Activated CD8-positive, alpha-beta memory T cell treated with anti-CD3 and anti-CD28 coated beads, Interleukin-2, amount 50 U/mL, for 24 hours (primary cell): ENCODE measurements around the gene HNRNPM.
A peak's percentile ranks its signal among the peaks of the same experiment; 100 is the strongest.
"Not testable (repeated sequence)": the region's sequence is repeated elsewhere in the genome, so short reads cannot be mapped to it uniquely, and the experiment has no call there.

Experiments
- DNase-seq: peaks from one replicate; pipeline ENCODE4 v3.0.0-alpha.2; 2020; ENCODE audit errors: extremely low read depth

Gene HNRNPM

GRCh38 chr19:8444677-8445487, at the start of gene HNRNPM:
HNRNPM (plus strand) TSS chr19:8444975; CDS start chr19:8444999, 24 bp downstream.
- peak; percentile 100 for DNase-seq

GRCh38 chr19:8395621-8396082, 49.1 kb upstream of the HNRNPM start:
- no peak for DNase-seq

DNA sequence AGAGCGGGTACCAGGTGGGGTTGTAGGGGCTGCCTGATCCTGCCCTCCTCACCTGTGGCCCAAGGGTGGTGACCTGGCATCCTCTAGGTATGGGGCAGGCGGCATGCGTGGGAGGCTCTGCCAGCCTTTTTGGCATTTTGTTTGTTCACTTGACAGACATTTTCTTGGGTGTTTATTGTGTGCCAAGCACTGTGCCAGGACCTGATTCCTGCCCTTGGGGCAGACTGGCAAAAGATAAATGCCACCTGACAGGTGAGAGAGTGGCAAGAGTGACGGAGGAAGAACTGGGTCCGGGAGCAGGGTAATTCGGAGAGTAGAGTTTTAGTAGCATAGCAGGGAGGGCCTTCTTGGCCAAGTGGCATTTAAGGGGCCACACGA, 48.6 kb upstream of the HNRNPM start:
- no peak for DNase-seq

GRCh38 chr19:8396563-8397203, 48.1 kb upstream of the HNRNPM start:
- peak; percentile 31 for DNase-seq

- DNase-seq: no peak
Measured at GRCh38 chr19:8397271-8397670, 47.5 kb upstream of the HNRNPM start.

DNA sequence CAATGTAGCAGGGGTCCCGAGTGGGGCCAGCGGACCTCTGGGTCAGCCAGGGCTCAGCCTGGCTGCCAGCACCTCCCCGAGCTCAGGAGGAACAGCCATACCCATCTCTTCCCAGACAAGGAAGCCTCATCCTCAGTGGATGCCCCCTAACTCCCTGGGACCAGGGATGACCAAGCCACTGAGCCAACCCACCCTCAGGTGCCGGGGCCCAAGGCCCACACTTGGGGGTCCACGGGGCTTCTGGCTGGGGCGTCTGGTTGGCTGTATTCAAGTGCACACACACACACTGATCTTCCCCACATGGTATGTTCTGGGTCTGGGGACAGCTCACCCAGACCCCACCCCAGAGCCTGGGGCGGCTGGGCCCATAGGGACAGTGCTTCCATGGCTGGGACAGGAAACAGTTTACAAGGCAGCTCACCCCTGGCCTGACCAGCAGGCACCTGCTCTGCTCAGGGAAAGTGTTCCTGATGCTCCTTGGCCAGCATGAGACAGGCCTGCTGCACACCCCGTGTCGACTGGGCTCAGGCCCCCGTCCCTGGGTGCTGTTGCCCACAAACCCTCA, 46.9 kb upstream of the HNRNPM start:
- no peak for DNase-seq

DNA sequence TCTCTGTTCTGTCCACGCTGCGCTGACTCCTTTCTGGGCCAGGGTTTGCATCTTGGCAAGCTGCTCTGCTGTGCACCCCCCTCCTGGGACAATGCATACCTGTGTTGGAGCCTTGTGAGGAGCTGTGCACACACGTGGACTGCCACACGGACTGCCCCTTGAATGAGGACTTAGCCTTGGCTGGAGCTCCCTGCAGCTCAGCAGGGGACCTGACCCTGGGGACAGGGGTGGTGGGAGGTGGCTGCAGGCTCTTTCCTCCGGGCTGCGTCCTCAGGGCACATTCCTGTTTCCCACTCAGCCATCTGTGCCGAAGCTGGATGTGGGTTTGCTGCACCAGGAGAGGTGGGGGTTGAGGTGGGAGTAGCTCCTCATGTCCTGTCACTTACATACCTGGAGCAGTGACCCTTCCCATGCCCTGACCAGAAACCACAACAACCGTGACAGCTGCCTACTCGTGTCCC, 46.4 kb upstream of the HNRNPM start:
- DNase-seq: no peak

DNA sequence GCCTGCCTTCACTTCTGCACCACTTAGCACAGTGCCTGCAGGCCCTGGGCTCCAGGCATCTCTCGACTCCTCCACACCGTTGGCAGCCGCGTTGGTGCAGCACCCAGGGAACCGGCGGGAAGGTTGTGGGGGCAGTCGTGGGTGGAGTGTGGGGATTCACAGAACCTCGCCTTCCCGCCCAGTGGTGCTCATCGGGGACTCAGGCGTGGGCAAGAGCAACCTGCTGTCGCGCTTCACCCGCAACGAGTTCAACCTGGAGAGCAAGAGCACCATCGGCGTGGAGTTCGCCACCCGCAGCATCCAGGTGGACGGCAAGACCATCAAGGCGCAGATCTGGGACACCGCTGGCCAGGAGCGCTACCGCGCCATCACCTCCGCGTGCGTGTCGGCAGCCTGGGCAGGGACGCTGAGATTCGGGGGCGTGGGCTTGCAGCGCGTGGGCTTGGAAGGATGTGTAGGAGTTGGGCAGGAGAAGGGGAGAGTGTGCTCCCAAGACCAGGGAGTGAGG, 45.0 kb upstream of the HNRNPM start:
- DNase-seq: no peak

GRCh38 chr19:8401981-8402411, 42.8 kb upstream of the HNRNPM start:
- DNase-seq: no peak

DNA sequence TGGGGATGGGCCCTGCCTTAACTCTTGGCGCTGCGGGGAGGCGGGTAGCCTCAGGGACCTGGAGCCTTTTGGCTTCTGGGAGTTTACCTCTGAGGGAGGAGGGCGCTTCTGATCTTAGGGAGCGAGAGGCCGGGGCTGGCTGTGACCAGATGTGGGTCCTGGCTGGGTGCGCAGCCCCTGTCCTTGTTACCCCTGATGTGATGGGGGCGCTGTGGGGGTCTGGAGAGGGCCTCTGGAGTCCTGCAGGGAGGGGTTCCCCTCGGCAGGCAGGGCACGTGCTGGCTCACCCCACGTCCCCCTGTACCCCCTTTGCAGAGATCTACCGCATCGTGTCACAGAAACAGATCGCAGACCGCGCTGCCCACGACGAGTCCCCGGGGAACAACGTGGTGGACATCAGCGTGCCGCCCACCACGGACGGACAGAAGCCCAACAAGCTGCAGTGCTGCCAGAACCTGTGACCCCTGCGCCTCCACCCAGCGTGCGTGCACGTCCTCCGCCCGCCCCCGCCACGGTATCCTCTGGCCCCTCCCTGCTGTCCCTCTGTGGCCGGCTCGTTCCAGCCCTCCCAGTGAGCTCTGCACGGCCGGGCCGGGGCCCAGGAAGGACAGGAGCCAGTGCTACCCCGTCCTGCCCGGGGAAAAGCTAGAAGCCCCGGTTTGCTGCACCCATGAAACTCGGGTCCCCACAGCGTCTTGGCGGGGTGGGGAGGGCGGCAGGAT, 41.5 kb upstream of the HNRNPM start:
- DNase-seq: no peak

GRCh38 chr19:8403820-8404109, 41.0 kb upstream of the HNRNPM start:
- no peak for DNase-seq

GRCh38 chr19:8404391-8405151, 40.2 kb upstream of the HNRNPM start:
- no peak for DNase-seq

DNA sequence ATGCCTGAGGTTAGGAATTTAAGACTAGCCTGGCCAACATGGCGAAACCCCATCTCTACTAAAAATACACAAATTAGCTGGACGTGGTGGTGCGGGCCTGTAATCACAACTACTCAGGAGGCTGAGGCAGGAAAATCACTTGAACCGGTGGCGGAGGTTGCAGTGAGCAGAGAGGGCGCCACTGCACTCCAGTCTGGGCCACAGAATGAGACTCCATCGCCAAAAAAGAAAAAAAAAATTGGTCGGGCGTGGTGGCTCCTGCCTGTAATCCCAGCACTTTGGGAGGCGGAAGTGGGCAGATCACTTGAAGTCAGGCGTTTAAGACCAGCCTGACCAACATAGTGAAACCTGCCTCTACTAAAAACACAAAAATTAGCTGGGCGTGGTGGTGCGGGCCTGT, 34.1 kb upstream of the HNRNPM start:
- not testable (repeated sequence) for DNase-seq

GRCh38 chr19:8412783-8413628, 31.8 kb upstream of the HNRNPM start, which contains the start of gene MARCHF2:
MARCHF2 (plus strand) TSS chr19:8413305; CDS start chr19:8421841, 8,536 bp downstream.
- peak; percentile 86 for DNase-seq

DNA sequence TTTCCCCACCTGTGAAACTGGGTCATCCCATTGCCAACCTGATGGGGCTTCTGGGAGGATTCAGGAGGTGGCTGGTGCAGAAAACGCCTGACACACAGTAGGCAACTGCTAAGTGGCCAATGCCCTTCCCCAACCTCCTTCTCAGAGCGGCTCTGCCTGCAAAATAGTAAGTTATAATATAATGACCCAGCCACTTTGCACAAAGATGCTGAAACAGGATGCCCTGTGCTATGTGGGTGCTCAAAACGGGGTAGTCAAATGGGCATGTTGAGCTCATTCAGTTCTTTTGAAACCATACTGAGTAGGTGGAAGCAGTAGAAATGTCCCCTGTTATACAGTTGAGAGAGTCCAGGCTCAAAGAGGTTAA, 31.2 kb upstream of the HNRNPM start:
- no peak for DNase-seq

DNA sequence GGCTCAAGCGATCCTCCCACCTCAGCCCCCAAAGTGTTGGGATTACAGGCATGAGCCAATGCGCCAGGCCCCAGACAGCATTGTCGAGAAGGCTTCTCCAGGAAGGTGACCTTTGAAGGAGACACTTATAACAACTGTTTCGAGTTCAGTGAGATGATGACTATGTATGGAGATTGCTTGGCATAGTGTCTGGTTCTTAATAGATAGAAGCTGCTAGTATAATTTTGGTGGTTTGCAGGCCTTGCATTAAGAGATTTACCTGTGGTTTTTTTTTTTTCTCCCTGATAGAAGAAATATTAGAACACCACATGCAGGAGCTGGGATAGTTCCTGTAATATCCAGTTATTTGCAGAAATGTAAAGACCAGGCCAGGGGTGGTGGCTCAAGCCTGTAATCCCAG, 28.0 kb upstream of the HNRNPM start:
- DNase-seq: no peak

GRCh38 chr19:8421484-8422461, 23.0 kb upstream of the HNRNPM start:
- DNase-seq: no peak

- DNase-seq: no peak
Measured at GRCh38 chr19:8423817-8424223, 21.0 kb upstream of the HNRNPM start.

DNA sequence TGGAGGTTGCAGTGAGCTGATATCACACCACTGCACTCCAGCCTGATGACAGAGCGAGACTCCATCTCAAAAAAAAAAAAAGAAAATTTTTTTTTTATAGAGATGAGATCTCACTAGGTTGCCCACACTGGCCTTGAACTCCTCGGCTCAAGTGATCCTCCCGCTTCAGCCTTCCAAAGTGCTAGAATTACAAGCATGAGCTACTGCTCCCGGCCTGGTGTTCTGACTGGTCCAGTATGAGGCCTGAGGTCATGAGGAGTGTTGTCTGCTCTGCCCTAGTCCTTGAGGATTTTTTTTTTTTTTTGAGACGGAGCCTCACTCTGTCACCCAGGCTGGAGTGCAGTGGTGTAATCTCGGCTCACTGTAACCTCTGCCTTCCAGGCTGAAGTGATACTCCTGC, 19.4 kb upstream of the HNRNPM start:
- DNase-seq: not testable (repeated sequence)
